Putamen (tissue), 1 donor: Measurements from ENCODE around the gene ANKRD65.
"Not testable (repeated sequence)": the region's sequence is repeated elsewhere in the genome, so short reads cannot be mapped to it uniquely, and the experiment has no call there.

Experiments
- DNase-seq: peaks from one replicate; pipeline ENCODE4 v3.0.0-alpha.2; 2016; ENCODE audit warnings: low spot score

ANKRD65 gene

DNA sequence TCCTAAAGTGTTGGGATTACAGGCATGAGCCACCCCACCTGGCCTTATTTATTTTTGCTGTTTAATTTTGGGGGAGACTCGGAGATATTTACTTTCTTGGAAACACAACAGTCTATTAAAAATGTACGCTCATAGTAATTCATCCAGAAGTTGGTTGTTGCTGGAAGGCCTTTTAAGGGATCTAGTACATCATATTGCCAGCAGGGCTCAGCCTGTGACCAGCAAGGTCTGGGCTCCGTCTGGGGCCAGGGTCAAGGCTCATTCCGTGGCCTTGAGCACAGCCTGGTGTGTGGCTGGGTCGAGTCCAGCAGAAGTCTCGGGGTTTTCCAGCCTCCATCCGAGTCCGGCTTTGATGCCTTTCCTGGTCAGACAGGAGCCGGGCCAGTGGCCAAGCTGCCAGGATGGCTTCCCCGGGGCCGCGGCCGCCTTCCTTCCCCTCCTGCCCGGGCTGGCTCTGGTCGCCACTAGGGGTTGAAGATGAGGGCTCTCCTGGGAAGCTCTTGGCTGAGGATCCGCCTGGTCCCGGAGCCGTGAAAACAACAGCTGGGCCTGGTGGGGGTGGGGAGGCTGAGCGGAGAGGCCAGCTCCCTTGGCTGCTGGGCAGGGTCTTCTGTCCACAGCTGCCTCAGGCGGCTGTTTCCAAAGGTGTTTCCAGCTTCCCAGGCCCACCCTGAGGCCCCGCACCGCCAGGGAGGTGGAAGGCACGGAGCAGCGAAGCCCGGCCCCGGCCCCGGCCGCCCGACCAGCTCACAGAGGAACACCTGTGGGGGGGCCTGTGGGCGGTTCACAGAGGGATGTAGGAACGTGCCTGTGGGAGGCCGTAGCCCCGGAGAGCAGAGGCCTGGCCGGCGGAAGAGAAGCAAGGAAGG, 9.3 kb upstream of the ANKRD65 start:
- DNase-seq: peak; percentile 85

- no peak for DNase-seq
These were observed 8.6 kb upstream of the ANKRD65 start for GRCh38 chr1:1429671-1430073.

DNA sequence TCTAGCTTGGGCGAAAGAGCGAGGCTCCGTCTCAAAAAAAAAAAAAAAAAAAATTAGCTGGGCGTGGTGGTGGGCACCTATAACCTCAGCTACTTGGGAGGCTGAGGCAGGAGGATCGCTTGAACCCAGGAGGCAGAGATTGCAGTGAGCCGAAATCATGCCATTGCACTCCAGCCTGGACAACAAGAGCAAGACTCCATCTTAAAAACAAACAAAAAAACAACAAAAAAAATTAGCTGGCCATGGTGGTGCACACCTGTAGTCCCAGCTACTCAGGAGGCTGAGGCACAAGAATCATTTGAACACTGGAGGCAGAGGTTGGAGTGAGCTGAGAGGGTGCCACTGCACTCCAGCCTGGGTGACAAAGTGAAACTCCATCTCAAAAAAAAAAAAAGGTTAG, 7.9 kb upstream of the ANKRD65 start:
- DNase-seq: not testable (repeated sequence)

GRCh38 chr1:1428174-1428573, 7.1 kb upstream of the ANKRD65 start:
- no peak for DNase-seq

DNA sequence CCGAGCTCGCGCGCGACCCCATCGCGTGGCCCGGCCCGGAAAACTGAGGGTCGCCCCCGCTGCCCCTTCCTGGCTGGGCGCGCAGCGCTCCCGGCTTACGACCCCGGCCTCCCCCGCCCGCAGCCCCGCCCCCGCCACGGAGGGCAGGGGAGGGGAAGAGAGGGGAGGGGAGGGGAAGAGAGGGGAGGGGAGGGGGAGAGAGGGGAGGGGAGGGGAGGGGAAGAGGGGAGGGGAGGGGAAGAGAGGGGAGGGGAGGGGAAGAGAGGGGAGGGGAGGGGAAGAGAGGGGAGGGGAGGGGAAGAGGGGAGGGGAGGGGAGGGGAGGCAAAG, 6.7 kb upstream of the ANKRD65 start:
- no peak for DNase-seq

DNA sequence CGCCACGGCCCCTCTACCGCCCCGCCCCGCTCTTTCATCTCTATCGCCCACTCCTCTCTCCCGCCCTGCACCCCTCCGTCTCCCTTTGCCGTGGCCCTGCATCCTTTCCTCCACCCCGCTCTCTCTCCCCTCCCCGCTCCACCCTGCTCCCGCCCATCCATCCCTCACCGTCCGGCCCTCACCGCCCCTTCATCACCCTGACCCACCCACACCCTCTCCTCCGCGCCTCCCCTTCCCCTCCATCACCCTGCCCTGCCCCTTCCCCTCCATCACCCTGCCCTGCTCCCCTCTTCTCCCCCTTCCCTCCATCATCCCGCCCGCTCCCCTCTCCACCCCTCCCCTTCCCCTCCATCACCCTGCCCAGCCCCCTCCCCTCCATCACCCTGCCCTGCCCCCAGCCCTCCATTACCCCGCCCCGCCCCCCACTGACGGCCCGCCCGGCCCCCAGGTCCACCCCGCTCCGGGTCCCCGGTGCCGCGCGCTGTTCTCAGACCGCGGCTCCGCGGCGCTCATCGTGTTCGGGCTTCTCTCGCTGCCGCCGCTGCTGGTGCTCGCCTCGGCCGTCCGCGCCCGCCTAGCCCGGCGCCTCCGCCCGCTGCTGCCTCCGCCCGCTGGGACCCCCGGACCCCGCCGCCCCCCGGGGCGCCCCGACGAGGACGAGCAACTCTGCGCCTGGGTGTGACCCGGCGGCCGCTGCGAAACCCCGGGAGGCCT, 6.2 kb upstream of the ANKRD65 start:
- DNase-seq: peak; percentile 78

DNA sequence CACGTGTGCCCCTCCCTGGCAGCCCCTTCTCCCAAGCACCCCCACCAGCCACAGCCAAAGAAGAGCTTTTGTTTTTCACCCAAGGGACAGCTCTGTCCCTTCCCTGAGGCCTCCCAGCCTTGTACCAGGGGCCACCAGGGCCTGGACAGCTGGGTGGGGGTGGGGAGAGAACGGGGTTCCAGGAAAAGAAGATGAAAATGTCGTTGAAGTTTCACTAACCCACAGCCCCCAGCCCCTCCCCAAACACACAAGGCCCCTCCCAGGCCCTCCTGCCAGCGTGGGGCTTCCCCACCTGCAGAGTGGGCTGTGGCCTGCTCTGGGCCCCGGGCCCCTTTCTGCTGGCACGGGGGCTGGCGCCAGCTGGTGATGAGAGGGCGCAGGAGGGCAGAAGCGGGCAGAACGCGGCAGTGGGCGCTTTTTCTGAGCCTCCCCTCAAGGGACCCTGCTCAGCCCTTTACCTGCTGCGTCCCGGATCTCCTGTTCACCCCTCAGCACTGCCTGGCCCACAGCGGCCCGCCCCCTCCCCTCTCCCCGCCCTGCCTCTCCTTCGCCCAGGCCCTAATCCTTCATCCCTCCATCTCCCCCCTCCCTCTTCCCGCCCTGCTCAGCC, 5.5 kb upstream of the ANKRD65 start:
- peak; percentile 89 for DNase-seq

DNA sequence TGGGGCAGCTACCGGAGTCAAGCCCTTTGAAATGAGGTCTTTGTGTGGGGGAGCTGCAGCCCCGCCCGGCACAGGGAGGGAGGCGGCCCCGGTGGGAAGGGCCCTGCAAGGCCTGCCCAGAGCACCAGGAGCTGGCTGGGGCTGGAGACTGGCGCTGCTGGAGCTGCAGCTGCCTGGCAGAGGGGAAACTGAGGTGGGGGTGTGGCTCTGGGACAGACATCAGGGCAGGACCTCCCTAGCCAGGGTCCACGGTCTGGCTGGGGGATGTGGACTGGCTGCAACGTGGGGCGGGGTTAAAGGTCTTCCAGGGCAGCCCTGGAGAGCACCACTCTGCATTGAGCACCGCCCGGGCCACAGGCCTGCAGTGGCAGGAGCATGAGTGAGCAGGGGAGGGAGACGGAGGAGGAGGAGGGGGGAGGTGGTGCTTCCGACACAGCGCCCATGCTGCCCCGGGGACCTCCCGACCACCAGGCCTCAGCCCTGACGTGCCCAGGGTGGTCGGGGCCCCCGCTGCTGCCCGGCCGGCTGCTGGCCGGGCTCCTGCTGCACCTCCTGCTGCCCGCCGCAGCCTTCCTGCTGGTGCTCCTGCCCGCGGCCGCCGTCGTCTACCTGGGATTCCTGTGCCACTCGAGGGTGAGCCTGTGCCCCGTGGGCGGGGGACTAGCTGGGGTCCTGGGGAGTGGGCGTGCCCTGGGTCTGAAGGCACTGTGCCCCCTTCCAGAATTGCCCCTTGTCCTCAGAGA, 4.8 kb upstream of the ANKRD65 start:
- peak; percentile 88 for DNase-seq

DNA sequence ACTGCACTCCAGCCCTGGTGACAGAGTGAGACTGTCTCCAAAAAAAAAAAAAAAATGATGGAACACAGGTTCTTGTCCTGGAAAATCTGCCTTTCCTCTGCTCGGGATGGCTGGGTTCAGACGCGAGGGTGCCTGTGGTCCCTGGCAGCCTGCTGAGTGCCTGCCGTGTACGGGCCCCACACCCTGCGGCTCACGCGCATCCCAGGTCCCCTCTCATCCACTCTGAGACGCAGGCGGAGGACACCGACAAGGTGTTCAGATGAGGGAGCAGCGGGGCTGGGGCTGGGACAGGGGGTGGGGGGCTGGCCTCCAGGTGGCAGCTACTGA, 4.3 kb upstream of the ANKRD65 start:
- DNase-seq: no peak

DNA sequence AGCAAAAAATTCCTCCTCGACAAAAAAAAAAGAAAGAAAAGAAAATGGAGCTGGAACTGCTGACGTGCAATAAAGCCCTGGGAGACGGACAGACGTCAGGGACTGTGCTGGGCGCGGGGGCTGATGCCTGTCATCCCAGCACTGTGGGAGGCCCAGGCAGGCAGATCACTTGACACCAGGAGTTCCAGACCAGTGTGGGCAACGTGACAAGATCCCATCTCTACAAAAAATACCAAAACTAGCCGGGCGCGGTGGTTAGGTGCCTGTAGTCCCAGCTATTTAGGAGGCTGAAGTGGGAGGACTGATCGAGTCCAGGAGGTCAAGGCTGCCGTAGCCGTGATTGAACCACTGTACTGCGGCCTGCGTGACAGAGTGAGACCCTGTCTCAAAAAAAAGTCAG, 3.6 kb upstream of the ANKRD65 start:
- no peak for DNase-seq

- no peak for DNase-seq
These were observed 2.1 kb upstream of the ANKRD65 start for GRCh38 chr1:1423245-1423597.

DNA sequence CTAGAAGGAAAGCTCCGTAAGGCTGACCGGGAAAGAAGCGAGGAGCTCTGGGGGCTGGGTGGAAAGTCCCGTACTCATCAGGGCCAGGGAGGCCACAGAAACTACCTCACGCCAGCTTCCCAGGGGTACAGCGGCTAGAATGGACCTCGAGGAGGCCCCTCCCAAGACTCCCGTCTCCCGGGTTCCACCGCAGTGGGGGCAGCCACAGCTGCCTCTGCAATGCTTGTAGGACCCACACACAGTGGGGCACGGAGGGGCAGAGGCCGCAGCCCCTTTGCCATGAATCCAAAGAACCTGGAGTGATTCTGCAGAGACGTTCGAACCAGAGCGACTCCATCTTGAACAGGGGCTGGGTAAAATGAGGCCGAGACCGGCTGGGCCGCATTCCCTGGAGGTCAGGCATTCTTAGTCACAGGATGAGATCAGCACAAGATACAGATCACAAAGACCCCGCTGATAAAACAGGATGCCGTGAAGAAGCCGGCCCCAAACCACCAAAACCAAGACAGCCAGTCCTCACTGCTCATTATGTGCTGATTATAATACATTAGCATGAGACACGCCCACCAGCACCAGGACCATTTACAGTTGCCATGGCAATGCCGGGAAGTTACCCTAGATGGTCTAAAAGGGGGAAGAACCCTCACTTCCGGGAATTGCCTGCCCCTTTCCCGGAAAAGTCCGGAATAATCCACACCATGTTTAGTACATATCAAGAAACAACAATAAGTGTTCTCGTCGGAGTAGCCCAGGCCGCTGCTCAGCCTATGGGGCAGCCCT, 1.6 kb upstream of the ANKRD65 start:
- DNase-seq: no peak

DNA sequence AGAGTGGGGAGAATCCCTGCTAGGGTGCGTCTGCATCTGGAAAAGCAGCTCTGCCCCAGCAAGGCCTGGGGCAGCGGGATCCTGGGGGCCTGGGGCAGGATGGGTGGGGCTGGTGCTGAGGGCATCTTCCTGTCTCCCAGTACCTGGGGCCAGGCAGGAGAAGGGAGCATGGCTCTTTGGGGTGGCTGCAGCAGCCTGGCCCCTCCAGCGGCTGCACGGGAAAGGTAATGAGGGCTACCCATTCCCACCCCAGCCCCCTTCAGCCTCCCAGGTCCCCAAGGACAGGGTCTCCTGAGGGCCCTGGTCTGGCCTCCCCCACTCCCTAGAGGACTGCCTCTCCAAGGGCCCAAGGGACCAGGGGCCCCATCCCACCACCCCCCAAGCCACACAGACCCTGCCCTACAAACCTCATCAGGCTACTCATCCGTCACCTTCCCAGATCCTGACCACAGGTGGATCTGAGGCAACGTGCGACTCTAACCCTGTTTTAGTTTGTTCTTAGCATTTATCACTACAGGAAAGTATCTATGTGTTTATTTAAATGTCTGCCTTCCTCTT, 910 bp upstream of the ANKRD65 start:
- DNase-seq: no peak

DNA sequence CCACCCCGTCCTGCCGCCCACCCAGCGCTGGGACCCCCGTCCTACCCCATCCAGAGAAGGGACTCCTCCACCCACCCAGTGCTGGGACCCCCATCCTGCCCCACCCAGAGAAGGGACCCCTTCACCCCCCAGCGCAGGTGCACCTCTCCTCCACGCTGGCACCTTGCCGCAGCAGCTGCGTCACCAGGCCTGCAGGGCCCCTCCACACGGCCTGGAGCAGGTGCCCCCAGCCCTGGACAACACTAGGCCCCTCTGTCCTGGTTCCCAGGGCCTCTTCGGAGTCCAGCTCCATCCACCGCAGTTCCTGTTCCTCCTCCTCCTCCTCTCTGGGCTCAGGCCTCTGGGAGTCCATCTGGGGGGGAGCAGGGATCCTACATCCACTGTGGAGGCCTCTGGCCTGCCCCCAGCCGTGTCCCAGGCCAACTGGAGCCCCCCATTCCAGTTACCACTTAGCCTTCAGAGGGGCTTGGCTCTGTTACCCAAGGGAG, 378 bp downstream of the ANKRD65 start:
- no peak for DNase-seq

DNA sequence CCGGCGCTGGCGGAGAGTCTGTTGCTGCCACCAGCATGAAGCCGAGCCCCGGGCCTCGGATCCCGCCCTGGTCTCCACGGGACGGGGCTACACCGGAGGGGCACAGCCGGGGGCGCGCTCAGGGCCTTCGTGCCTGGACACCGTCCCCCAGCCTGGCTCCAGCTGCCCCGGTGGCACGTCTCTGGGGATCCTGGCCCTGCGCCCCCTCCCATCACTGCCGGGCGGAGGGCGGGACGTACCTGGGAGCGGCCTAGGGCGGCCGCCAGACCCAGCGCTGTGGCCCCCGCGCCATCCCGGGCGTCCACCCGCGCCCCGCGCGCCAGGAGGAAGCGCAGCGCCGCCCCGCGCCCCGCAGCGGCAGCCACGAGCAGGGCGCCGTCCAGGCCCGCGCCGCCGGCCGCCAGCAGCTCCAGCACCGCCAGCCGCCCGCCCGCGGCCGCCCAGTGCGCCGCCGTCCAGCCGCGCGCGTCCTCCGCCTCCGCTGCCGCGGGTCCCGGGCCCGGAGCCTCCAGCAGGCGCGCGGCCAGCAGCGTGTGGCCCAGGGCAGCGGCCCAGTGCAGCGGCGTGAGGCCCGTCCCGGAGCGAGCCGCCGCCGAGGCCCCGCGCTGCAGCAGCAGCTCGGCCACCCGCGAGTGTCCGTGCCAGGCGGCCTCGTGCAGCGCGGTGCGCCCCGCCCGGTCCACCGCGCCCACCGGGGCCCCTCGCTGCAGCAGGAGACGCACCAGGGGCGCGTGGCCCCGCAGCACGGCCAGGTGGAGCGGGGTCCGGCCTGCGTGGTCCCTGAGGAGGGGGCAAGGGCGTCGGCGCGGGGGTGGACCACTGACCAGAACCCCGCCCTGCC, 1.0 kb downstream of the ANKRD65 start:
- no peak for DNase-seq

DNA sequence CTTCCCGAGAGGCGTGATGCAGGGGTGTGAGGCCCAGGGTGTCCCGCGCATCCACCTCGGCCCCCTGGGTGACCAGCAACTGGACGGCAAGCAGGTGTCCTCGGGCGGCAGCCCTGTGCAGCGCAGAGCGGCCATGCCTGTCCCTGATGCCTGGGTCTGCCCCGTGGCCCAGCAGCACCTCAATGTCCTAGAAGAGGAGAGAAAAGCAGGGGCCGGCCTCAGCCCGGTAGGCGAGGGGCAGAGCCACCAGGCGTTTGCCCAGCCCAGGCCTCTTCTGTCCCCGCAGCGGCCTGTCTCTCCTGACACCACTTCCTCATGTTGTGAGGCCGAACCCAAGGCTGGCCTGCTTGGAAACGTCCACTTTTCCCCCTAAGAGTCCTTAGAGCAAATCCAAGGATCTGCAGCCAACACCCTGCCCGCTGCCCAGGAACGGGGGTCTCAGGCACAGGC, 1.7 kb downstream of the ANKRD65 start:
- DNase-seq: no peak

GRCh38 chr1:1418464-1419362, 2.4 kb downstream of the ANKRD65 start:
- DNase-seq: no peak

GRCh38 chr1:1417825-1418463, 3.1 kb downstream of the ANKRD65 start:
- DNase-seq: not testable (repeated sequence)

GRCh38 chr1:1417396-1417795, 3.7 kb downstream of the ANKRD65 start:
- not testable (repeated sequence) for DNase-seq
